ENCODE measurements around the gene RPS27L.

DNA sequence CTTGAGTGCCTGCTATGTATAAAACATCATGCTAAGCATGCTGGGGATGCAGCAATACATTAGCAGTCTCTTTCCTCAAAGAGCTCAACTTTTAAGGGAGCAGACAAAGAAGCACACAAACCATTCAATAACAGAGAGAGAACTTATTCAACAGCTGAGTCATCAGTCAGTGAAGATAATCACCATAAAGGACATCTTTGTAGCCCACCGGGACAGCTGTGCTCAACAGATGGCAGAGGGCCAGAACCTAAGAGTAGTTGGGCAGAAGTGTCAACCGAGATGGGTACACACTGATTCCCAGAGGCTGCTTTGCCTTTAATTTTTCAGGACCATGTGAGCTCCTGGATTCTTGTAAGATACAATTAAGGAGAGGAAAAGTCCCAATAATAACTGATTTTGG is 27.9 kb upstream of the RPS27L start:
- TF ChIP-seq, protein P1, sequence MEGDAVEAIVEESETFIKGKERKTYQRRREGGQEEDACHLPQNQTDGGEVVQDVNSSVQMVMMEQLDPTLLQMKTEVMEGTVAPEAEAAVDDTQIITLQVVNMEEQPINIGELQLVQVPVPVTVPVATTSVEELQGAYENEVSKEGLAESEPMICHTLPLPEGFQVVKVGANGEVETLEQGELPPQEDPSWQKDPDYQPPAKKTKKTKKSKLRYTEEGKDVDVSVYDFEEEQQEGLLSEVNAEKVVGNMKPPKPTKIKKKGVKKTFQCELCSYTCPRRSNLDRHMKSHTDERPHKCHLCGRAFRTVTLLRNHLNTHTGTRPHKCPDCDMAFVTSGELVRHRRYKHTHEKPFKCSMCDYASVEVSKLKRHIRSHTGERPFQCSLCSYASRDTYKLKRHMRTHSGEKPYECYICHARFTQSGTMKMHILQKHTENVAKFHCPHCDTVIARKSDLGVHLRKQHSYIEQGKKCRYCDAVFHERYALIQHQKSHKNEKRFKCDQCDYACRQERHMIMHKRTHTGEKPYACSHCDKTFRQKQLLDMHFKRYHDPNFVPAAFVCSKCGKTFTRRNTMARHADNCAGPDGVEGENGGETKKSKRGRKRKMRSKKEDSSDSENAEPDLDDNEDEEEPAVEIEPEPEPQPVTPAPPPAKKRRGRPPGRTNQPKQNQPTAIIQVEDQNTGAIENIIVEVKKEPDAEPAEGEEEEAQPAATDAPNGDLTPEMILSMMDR (conservative IDR thresholded peaks at IDR 0.05; ENCODE audit: low read length) = no peak
- no peak for TF ChIP-seq EZH2phosphoT487 (IDR thresholded peaks at IDR 0.05; ENCODE audit: borderline replicate concordance, low read depth, low read length)
